GM12873 (cell line): Measurements from ENCODE around the gene RIC1.

ENCODE experiments used
- TF ChIP-seq, protein P1 (sequence below): IDR thresholded peaks from 2 replicates; pipeline ENCODE4 v1.5.1; 2012; ENCODE audit warnings: low read depth, mild to moderate bottlenecking, moderate library complexity, low read length, control low read depth; ENCODE audit not compliant: insufficient read depth; ENCODE audit errors: missing control alignments

The RIC1 gene

DNA sequence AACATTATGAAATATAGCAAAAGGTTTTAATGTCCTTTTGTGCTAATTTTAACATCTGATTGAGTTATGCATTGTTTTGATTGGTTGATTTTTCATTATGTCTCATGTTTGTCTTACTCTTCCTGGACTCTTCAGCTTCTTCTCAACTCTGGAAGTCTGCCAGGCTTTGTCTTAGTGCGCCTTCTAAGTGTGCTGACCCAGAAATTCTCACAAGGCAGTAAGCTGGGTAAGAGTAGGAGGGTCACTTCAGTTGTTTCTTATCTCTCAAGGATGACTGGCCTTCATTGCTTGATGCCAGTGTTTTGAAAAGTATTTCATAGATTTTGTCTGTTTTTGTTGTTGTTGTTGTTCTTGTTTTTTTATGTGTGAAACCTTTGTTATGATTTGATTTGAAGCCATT lies 59.2 kb downstream of the RIC1 start:
- TF ChIP-seq, protein P1, sequence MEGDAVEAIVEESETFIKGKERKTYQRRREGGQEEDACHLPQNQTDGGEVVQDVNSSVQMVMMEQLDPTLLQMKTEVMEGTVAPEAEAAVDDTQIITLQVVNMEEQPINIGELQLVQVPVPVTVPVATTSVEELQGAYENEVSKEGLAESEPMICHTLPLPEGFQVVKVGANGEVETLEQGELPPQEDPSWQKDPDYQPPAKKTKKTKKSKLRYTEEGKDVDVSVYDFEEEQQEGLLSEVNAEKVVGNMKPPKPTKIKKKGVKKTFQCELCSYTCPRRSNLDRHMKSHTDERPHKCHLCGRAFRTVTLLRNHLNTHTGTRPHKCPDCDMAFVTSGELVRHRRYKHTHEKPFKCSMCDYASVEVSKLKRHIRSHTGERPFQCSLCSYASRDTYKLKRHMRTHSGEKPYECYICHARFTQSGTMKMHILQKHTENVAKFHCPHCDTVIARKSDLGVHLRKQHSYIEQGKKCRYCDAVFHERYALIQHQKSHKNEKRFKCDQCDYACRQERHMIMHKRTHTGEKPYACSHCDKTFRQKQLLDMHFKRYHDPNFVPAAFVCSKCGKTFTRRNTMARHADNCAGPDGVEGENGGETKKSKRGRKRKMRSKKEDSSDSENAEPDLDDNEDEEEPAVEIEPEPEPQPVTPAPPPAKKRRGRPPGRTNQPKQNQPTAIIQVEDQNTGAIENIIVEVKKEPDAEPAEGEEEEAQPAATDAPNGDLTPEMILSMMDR: no peak

- TF ChIP-seq, protein P1: no peak
Observed at GRCh38 chr9:5690278-5690677, 61.4 kb downstream of the RIC1 start.

DNA sequence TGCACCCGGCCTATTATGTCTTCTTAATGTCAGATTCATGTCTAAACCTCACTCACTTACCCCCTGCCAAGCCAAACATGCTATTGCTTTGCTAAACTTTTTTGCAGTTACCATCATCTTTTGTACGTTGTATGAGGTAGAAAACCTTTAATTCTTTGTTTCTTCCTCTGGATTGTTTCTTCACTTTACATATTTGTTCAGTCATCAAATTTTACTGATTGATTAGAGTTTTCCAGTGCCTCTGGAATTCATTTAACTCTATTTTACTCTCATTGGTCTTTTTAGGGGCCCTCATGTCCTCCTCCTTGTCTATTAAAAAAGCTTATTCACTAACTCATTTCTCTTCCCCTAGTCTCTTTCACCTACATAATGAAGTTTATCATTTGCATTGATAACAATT lies 67.0 kb downstream of the RIC1 start:
- TF ChIP-seq, protein P1: no peak

DNA sequence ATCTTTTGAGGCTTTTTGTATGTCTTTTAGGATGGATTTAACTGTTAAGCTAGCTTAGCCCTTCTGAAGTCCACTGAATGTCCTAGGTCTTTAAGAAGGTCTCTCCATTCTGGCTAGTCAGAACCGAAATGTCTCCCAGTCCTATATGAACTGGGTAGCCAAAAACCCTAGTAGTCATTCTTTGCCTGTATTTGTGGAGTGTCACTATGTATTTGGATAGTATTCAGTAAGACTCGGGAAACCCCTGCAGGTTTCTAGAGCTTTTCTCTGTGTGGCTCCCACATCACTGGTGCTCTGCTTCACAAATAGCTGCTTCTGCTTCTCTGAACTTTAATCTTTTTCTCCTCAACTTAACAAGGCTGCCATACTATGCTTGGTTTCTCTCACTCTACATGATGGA lies 68.0 kb downstream of the RIC1 start:
- TF ChIP-seq, protein P1: no peak

GRCh38 chr9:5698004-5698403 lies 69.1 kb downstream of the RIC1 start:
- TF ChIP-seq, protein P1: no peak

DNA sequence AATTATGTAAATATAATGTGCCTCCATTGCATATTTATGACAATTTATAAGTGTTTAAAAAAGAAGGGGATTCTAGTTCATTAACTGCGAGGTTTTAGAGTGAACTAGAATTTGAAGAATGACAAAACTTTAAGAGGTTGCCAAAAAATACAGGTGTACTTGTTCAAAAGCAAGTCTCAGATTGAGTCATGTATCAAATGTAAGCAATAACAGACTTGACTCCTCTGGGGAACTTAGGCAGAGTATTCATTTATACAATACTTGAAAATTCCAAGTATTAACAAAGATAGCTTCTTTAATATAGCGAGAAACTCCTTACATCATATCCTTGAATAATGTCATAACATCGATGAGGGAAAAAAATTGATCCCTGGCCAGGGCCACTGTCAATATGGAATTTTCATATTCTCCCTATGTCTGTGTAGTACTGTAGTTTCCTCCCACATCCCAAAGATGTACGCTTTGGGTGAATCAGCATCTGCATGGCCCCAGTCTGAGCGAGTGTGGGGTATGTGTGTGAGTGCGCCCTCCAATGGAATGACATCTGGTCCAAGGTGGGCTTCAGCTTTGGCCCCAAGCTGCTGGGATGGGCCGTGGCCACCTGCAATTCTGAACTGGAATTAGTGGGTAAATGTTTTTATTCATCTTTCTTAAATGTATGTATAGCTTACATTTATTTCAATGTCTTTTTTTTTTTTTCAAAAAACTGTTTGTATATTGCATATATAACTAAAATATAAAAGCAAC lies 70.1 kb downstream of the RIC1 start:
- TF ChIP-seq, protein P1: no peak

GRCh38 chr9:5708414-5708813 lies 79.5 kb downstream of the RIC1 start:
- TF ChIP-seq, protein P1: no peak
